ENCODE measurements around the gene EHMT1.
"Not testable (repeated sequence)": the region's sequence is repeated elsewhere in the genome, so short reads cannot be mapped to it uniquely, and the experiment has no call there.

Gene EHMT1

DNA sequence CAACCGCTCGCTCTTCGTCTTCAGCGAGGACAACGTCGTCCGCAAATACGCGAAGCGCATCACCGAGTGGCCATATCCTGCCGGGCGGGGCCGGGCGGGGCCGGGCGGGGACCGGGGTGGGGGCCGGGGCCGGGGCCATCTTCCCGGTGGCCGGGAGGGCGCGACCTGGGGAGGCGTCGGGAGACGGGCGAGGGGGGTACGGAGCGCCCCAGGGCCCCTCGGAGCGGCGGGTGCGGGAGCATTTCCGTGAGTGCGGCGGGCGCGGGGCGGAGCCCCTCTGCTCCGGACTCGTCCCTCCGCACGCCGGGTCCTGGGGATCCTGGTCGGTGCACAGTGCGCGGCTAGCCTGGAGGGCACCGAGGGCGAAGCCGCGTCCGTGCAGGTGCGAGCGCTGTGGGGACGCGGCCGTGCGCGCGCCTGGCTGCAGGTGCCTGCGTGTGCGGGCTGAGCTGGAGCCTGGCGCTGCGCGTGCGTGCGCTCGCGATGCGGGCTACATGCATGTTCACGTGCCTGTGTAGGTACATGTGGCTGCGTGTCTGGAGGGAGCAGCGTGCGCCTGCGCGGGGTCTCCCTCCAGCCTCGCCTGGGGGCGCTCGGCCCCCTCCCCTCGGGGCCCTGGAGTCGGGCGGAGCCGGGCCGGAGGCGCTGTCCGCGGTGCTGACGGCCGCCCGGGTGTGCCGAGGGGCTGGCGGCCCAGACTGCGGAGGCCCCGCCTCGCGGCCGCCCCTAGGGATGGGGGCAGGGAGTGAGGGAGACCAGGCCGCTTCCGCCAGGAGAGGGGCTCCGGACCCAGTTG, 259.5 kb downstream of the EHMT1 start:
- no peak for DNase-seq

DNA sequence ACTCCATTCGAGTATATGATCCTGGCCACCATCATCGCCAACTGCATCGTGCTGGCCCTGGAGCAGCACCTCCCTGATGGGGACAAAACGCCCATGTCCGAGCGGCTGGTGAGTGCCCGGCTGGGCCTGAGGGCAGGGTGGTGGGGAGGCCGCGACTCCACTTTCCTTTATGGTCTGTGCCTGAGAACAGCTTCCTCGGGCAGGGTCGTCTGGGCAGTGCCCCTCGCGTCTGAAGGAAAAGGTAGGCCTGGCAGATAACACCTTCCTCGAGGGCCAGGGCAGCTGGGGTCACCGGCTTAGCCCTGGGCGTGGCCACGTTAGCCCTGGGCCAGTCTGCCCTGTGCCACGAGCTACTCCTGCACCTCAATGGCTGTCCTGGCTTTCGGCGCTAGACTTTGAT, 260.2 kb downstream of the EHMT1 start:
- DNase-seq, result no peak

DNA sequence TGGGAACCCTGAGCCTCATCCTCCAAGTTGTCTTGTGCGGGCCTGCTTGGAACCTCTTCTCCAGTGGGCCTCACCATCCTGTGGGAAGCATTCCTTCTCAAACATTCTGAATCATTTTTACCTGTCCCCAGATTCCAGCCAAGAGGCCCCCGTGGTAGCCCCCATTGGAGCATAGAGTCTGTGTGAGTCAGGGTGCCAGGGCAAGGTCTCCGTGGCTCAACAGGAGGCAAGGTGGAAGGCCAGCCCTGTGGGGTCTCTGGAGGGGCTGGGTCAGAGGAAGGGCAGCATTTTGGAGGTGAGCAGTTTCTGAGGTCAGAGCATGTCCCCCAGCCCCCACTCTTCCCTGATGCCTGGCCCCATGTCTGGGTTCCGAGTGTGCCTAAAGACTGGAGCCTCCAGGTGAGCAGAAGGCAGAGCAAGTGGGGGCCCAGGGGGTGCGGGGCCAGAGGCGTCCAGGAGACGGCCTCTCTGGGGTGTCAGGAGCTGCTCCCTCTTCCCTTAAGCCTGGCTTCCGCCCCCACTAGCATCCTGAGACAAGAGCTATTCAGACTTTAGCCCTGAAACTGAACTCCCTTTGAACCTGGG, 260.9 kb downstream of the EHMT1 start:
- DNase-seq, result no peak

DNA sequence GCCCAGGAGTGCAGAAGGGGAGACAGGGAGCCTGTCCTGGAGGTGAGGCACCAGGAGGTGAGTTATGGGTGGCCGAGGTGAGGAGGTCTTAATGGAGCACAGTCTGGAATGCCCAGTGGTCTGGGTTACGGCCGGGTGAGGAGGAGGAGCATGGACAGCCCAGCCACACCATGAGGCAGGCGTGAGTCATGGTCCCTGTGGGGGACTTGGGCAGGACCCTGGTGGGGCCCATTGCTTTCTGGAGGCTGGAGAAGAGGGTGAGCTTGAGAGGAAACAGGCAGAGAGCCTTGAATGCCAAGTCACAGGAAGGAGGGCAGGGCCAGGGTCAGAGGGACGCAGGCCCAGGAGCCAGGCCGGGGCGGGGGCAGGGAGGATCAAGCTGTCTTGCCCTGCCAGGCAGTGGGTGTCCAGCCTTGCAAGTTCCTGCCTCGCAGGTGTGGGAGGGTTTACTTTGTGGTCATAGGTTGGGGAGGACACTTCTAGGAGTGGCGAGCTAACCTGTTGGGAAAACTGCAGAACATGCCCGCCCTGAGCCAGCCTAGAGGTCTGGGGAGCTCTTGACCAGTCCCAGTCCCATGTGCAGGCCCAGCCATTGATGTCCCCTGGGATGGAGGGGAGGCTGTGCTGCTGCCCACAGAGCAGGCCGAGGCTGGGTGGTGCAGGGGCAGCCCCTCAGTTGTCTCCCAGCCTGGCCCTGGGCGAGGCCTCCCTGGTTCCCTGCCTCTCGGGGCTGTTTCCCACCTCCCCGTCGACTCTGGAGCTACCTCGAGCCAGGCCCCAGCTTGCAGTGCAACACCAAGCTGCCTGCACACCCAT, 261.6 kb downstream of the EHMT1 start:
- no peak for DNase-seq

DNA sequence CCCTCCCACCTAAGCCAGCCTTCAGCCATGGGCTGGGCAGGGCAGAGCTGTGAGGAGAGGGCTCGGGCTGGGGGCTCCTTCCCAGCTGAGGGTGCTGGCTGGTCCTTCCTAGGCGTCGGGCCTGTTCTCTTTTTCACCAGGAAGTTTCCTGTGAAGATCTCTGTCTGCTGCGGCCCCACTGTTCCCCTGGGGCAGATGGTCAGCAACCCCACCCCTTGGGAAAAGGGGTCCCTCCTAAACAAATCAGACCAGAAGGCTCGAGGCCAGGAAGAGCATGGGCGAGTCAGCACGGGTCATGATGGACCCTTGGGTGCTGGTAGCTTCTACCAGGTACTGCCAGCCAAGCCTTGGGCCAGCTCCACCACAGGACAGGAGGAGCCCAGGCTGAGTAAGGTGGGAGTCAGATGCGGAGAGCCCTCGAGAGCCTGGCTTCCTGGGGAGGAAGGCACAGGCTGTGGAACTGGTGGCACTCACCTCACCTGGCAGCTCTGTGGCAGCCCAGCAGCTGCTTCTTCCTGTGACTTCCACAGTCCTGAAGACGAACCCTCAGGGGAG, 262.2 kb downstream of the EHMT1 start:
- DNase-seq, result no peak

DNA sequence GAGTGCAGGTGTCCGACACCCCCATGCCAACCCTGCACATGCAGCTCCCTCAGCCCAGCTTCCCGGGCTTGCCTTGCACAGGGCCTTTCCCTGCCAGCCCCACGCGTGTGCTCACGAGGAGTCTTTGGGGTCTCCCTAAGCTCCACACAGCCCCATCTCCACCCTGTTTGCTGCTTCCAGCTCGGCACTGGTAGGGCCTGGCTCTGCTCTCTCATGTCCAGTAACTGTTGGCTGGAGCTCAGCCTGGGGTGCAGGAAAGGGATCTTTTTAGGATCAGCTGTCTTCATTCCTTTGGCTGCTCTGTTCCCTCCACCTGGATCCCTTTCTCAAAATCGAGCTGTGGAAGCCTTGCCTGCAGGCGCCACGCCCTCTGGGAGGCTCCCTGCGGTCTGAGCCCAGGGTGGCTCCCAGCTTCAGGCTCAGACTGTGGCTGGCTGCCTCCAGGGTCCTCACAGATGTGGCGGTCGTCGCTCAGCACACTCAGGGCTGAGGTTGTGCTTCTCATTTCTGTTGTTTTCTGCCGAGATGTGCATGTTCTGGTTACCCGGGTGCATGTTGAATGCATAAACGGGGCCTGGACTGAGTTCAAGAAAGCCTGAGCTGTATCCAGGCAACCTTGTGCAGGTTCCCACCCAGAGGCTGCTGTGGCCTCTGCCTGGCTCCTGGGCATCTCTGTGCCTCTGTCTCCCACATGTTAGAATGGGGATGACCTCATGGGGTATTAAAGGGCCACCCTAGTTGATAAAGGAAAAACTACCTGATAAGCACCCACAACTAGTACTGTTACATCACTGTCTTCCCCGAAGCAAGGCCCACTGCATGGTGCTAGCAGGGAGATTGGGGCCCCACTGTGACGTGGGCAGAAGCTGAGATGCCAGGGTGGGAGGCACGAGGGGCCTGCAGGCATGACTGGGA, 263.0 kb downstream of the EHMT1 start:
- no peak for DNase-seq

DNA sequence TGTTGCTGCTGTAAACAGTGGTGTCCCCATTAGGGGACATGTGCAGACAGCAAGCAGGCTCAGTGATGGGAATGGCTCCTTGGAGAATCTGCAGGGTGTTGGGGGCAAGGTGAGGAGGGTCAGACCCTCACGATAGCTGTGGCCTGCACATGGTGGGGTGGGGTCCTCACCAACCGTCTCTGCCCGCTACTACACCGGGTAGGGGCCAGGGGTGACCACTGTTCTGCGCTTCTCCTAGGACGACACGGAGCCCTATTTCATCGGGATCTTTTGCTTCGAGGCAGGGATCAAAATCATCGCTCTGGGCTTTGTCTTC, 263.7 kb downstream of the EHMT1 start:
- DNase-seq, result no peak

DNA sequence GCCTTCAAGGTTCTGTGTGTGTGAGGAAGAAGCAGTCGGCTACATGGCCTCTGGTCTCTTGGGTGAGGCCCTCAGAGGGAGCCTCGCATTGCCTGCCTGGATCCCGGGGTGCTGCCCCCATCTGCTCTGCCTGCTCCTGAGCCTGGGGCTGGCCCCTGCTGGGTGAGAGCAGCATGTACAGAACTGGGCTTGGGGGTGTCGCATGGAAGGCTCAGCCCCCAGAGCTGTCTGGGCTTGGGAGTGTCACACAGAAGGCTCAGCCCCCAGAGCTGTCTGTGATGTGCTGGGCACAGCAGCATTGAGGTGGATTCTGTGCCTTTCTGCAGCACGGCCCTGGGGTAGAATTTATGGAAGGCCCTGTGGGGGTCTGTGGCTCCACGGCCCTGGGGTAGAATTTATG, 265.2 kb downstream of the EHMT1 start:
- not testable (repeated sequence) for DNase-seq

DNA sequence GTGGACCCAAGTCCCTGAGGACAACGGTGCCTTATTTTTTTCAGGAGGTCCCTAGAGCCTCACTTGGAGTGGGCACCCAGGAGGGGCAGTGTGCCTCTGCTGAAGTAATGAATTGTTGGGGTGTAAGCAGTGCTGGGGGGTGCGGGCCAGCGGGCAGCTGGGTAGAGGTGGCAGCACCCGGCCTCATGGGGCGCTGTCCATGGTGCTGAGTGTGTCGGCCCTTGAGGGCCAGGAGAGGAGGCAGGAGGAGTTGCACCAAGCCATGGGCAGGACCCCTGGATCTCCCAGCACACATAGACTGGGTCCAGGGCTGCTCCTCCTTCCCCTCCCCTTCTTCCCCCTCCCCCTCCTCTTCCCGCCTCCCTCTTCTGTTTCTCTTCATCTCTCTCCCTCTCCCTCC, 265.7 kb downstream of the EHMT1 start:
- not testable (repeated sequence) for DNase-seq

DNA sequence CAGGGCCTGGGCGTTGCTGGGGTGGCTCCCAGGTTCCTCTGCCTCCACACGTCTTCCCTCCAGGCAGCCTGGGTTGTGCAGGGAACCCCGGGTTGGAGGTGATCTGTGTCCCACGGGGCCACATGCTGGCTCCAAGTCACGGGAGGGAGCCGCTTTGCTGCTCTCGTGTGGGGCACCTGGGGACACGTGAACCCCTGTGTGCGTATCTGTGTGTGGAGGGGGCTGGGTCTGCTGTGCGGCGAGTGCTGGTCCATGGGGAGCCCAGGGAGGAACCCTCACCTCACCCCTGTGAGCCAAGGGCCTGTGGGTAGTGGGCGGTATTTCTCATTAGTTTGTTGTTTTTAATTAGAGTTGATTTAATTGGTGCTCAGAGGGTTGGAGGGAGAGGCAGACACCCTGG, 266.3 kb downstream of the EHMT1 start:
- not testable (repeated sequence) for DNase-seq

Data from inflammatory macrophage treated with lipopolysaccharide for 1 hour (primary cell).